SU-DHL-6 (cell line): ENCODE measurements around the gene KLF18.

Experiments
- H2AFZ ChIP-seq: fragments of 200-600 bp; sonication (generic); 2 replicates; pipeline ENCODE4 v1.6.1; 2014; ENCODE audit warnings: low read depth, mild to moderate bottlenecking, moderate library complexity, mixed read lengths, antibody characterized with exemption, low read length; ENCODE audit not compliant: severe bottlenecking
- H3F3A ChIP-seq: fragments of 200-600 bp; shearing (Covaris generic); 2 replicates; pipeline ENCODE4 v1.6.0; 2016; ENCODE audit warnings: antibody characterized with exemption, mild to moderate bottlenecking; ENCODE audit not compliant: insufficient read depth
- H3K27ac ChIP-seq: fragments of 200-600 bp; sonication (generic); 2 replicates; pipeline ENCODE4 v1.5.1; 2016; ENCODE audit warnings: low read depth, mild to moderate bottlenecking, low read length, moderate library complexity, mixed read lengths
- H3K27me3 ChIP-seq: fragments of 200-600 bp; sonication (generic), shearing (Covaris generic); 2 replicates; pipeline ENCODE4 v1.6.0; 2014; ENCODE audit warnings: mild to moderate bottlenecking, low read length
- H3K36me3 ChIP-seq: fragments of 200-600 bp; sonication (generic); 2 replicates; pipeline ENCODE4 v1.6.1; 2014; ENCODE audit warnings: mild to moderate bottlenecking, low read length, mixed read lengths
- H3K4me2 ChIP-seq: fragments of 300-600, 200-600 bp; shearing (Covaris generic), sonication (generic); 2 replicates; pipeline ENCODE4 v1.6.0; 2014; ENCODE audit warnings: low read length, low read depth, mild to moderate bottlenecking; ENCODE audit not compliant: poor library complexity, severe bottlenecking
- H3K4me3 ChIP-seq: fragments of 200-600 bp; sonication (generic); 2 replicates; pipeline ENCODE4 v1.5.1; 2014; ENCODE audit warnings: antibody characterized with exemption, low read length, mild to moderate bottlenecking, mixed read lengths; ENCODE audit not compliant: insufficient read depth, poor library complexity, severe bottlenecking
- H3K79me2 ChIP-seq: fragments of 200-600 bp; sonication (generic); 2 replicates; pipeline ENCODE4 v1.6.1; 2014; ENCODE audit warnings: mild to moderate bottlenecking, low read length, moderate library complexity; ENCODE audit not compliant: insufficient read depth
- H3K9ac ChIP-seq: fragments of 200-600 bp; sonication (generic); 2 replicates; pipeline ENCODE4 v1.7.0; 2014; ENCODE audit warnings: mild to moderate bottlenecking, low read length
- H3K9me2 ChIP-seq: fragments of 200-600 bp; sonication (generic); replicated peaks from 2 replicates; pipeline ENCODE4 v1.6.1; 2014; ENCODE audit warnings: low read length; ENCODE audit not compliant: insufficient read depth
- H3K9me3 ChIP-seq: fragments of 200-600 bp; sonication (generic); 2 replicates; pipeline ENCODE4 v1.6.1; 2014; ENCODE audit warnings: low read length, mixed read lengths; ENCODE audit not compliant: insufficient read depth
- H4K20me1 ChIP-seq: fragments of 200-600 bp; sonication (generic); 2 replicates; pipeline ENCODE4 v1.6.1; 2014; ENCODE audit warnings: low read depth, mild to moderate bottlenecking, antibody characterized with exemption, low read length, moderate library complexity, mixed read lengths
- CTCF ChIP-seq: fragments of 200-600 bp; sonication (generic); IDR thresholded peaks from one replicate; pipeline ENCODE4 v1.5.1; 2017; ENCODE audit warnings: antibody characterized with exemption, mild to moderate bottlenecking, low read length, moderate library complexity; ENCODE audit not compliant: insufficient read depth, poor library complexity, severe bottlenecking
- EZH2phosphoT487 ChIP-seq: fragments of 200-600 bp; sonication (generic), shearing (Covaris generic); conservative IDR thresholded peaks from 2 replicates; pipeline ENCODE4 v1.6.1; 2018; ENCODE audit warnings: mild to moderate bottlenecking, antibody characterized with exemption, low read length, moderate library complexity, mixed read lengths

Gene KLF18

GRCh38 chr1:44151808-44152207 is 10.4 kb upstream of the KLF18 start:
- H3K9me2 ChIP-seq = no peaks in the 10 kb centered on the region
- no peaks in the 10 kb centered on the region for H3K36me3 ChIP-seq
- no peak overlapping the region for H3K9ac ChIP-seq
- H3K79me2 ChIP-seq = no peaks in the 10 kb centered on the region
- H3K4me3 ChIP-seq = no peak overlapping the region
- H3F3A ChIP-seq = no peaks in the 10 kb centered on the region
- H3K4me2 ChIP-seq = no peak overlapping the region
- no peak overlapping the region for H3K27ac ChIP-seq
- TF ChIP-seq CTCF = no peak
- no peak for TF ChIP-seq EZH2phosphoT487
- H3K27me3 ChIP-seq = no peaks in the 10 kb centered on the region
- no peaks in the 10 kb centered on the region for H4K20me1 ChIP-seq
- H2AFZ ChIP-seq = no peak overlapping the region
- H3K9me3 ChIP-seq = no peaks in the 10 kb centered on the region

- Histone ChIP-seq H3K9ac (no peak overlapping the region), H3K27me3 (no peaks in the 10 kb centered on the region), H3K4me3 (no peak overlapping the region), H3K4me2 (no peak overlapping the region), H3K36me3 (no peaks in the 10 kb centered on the region), H3K9me3 (no peaks in the 10 kb centered on the region), H3K79me2 (no peaks in the 10 kb centered on the region), H3F3A (no peaks in the 10 kb centered on the region), H4K20me1 (no peaks in the 10 kb centered on the region), H3K9me2 (no peaks in the 10 kb centered on the region), H3K27ac (no peak overlapping the region), H2AFZ (no peak overlapping the region)
- TF ChIP-seq CTCF = no peak
These were observed 9.9 kb upstream of the KLF18 start for GRCh38 chr1:44151332-44151731.

GRCh38 chr1:44147582-44147981 is 6.2 kb upstream of the KLF18 start:
- no peak overlapping the region for H3K9ac ChIP-seq
- H3K9me2 ChIP-seq = no peaks in the 10 kb centered on the region
- no peak overlapping the region for H3K4me3 ChIP-seq
- H3K9me3 ChIP-seq = peaks cover 11% of the 10 kb centered on the region; the same call in 1 of the 2 replicates
- TF ChIP-seq CTCF (no peak), EZH2phosphoT487 (no peak)
- H3K79me2 ChIP-seq = no peaks in the 10 kb centered on the region
- H3F3A ChIP-seq = no peaks in the 10 kb centered on the region
- no peak overlapping the region for H3K4me2 ChIP-seq
- no peaks in the 10 kb centered on the region for H3K36me3 ChIP-seq
- H2AFZ ChIP-seq = no peak overlapping the region
- H4K20me1 ChIP-seq = no peaks in the 10 kb centered on the region
- H3K27me3 ChIP-seq = no peaks in the 10 kb centered on the region
- H3K27ac ChIP-seq = no peak overlapping the region
